GM18907 (cell line): ENCODE measurements around the gene DDHD1.

ENCODE experiments used
- ATAC-seq: cut with Tn5 transposase; IDR thresholded peaks from one replicate; pipeline ENCODE4 v1.9.1; 2021; ENCODE audit warnings: mild to moderate bottlenecking, moderate library complexity; ENCODE audit not compliant: unreplicated experiment

DDHD1 gene

GRCh38 chr14:53001787-53002378 is 151.2 kb downstream of the DDHD1 start:
- ATAC-seq: no peak

GRCh38 chr14:52998376-52999015 is 154.6 kb downstream of the DDHD1 start:
- no peak for ATAC-seq

- no peak for ATAC-seq
These were observed 156.6 kb downstream of the DDHD1 start for GRCh38 chr14:52996493-52996892.

- ATAC-seq: no peak
These were observed 157.1 kb downstream of the DDHD1 start for GRCh38 chr14:52995998-52996397.

- ATAC-seq: no peak
These were observed 160.8 kb downstream of the DDHD1 start for GRCh38 chr14:52992236-52992870.

- no peak for ATAC-seq
These were observed 165.0 kb downstream of the DDHD1 start for GRCh38 chr14:52988139-52988538.

- ATAC-seq: no peak
These were observed 165.6 kb downstream of the DDHD1 start for GRCh38 chr14:52987514-52987913.

GRCh38 chr14:52987042-52987441 is 166.1 kb downstream of the DDHD1 start:
- ATAC-seq: no peak
